HTR-8/SVneo (cell line): ENCODE measurements around the gene PPP1R1A.

Experiments used
- DNase-seq: peaks from one replicate; pipeline ENCODE4 v3.0.0; 2011; ENCODE audit warnings: low spot score, mixed read lengths; ENCODE audit not compliant: insufficient read length
- FAIRE-seq: peaks from 2 replicates; lab custom pipeline; 2011; peaks lifted over from hg19 to GRCh38; lab: Jason Lieb, UNC

PPP1R1A gene

GRCh38 chr12:54604436-54604835, 16.0 kb upstream of the PPP1R1A start:
- no peak for FAIRE-seq
- DNase-seq: no peak

- DNase-seq (no peak), FAIRE-seq (no peak)
Observed at GRCh38 chr12:54603872-54604271, 15.4 kb upstream of the PPP1R1A start.

GRCh38 chr12:54603173-54603814, 14.8 kb upstream of the PPP1R1A start:
- FAIRE-seq: no peak
- peak; percentile 78 for DNase-seq

GRCh38 chr12:54602661-54603060, 14.2 kb upstream of the PPP1R1A start:
- no peak for DNase-seq

GRCh38 chr12:54601841-54602240, 13.4 kb upstream of the PPP1R1A start:
- DNase-seq (no peak), FAIRE-seq (no peak)

More at GRCh38 chr12:54602661-54603060, 14.2 kb upstream of the PPP1R1A start:
- FAIRE-seq: no peak

- DNase-seq: no peak
- FAIRE-seq: no peak
Observed at GRCh38 chr12:54598970-54599369, 10.5 kb upstream of the PPP1R1A start.

- DNase-seq (peak; percentile 60), FAIRE-seq (no peak)
Observed at GRCh38 chr12:54596526-54596946, 8.1 kb upstream of the PPP1R1A start.

GRCh38 chr12:54595471-54595870, 7.0 kb upstream of the PPP1R1A start:
- DNase-seq (no peak), FAIRE-seq (no peak)

- DNase-seq (no peak), FAIRE-seq (no peak)
Observed at GRCh38 chr12:54593725-54594124, 5.3 kb upstream of the PPP1R1A start.

- no peak for FAIRE-seq
- DNase-seq: no peak
Observed at GRCh38 chr12:54593135-54593534, 4.7 kb upstream of the PPP1R1A start.

- FAIRE-seq: no peak
- no peak for DNase-seq
Observed at GRCh38 chr12:54592316-54592715, 3.9 kb upstream of the PPP1R1A start.

- DNase-seq: no peak
- no peak for FAIRE-seq
Observed at GRCh38 chr12:54590978-54591591, 2.6 kb upstream of the PPP1R1A start.

- FAIRE-seq (no peak), DNase-seq (no peak)
Observed at GRCh38 chr12:54589964-54590363, 1.5 kb upstream of the PPP1R1A start.

GRCh38 chr12:54588890-54589267, 420 bp upstream of the PPP1R1A start:
- FAIRE-seq (no peak), DNase-seq (no peak)

- no peak for FAIRE-seq
- DNase-seq: no peak
Observed at GRCh38 chr12:54587315-54587873, 1.1 kb downstream of the PPP1R1A start.

- no peak for FAIRE-seq
- no peak for DNase-seq
Observed at GRCh38 chr12:54586620-54587019, 1.8 kb downstream of the PPP1R1A start.

- DNase-seq (no peak), FAIRE-seq (no peak)
Observed at GRCh38 chr12:54585243-54585642, 3.2 kb downstream of the PPP1R1A start.

- FAIRE-seq (no peak), DNase-seq (no peak)
Observed at GRCh38 chr12:54584128-54584527, 4.3 kb downstream of the PPP1R1A start.

- FAIRE-seq: no peak
Observed at GRCh38 chr12:54583726-54584125, 4.7 kb downstream of the PPP1R1A start.

GRCh38 chr12:54581412-54581811, 7.0 kb downstream of the PPP1R1A start:
- DNase-seq: no peak
- FAIRE-seq: no peak

More at GRCh38 chr12:54583726-54584125, 4.7 kb downstream of the PPP1R1A start:
- no peak for DNase-seq

GRCh38 chr12:54579696-54580333, 8.6 kb downstream of the PPP1R1A start:
- DNase-seq (peak; percentile 81), FAIRE-seq (peak; percentile 77)
